Measurements from ENCODE around the gene FNDC8.
"Not testable (repeated sequence)": the region's sequence is repeated elsewhere in the genome, so short reads cannot be mapped to it uniquely, and the experiment has no call there.

FNDC8 gene

DNA sequence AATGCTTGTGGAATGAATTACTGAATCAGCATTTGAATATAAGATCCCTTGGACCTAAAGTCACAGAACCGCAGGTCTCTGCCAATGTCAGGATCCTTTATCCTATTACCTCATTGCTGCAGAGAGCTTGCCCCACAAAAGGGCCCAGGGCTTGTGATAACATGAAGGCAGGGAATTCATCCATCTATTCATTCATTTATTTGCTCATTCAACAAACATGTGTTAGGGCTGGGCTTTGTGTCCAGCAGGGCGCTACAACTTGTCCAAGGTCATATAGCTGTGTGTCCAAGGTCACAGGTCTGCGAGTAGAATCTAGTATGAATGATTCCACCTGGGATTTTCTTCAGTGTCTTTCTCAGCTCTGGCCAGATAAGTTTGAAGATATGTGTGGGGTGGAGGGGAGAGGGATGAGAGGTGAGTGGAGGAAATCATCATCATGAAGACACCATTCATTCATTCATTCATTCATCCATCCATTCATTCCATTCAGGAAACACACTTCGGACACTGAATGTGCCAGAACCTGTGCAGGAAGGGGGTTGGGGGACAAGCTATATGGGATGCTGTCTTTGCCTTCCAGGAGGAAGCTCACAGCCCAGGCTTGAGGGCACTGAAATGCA lies 24.9 kb downstream of the FNDC8 start:
- DNase-seq = no peak

DNA sequence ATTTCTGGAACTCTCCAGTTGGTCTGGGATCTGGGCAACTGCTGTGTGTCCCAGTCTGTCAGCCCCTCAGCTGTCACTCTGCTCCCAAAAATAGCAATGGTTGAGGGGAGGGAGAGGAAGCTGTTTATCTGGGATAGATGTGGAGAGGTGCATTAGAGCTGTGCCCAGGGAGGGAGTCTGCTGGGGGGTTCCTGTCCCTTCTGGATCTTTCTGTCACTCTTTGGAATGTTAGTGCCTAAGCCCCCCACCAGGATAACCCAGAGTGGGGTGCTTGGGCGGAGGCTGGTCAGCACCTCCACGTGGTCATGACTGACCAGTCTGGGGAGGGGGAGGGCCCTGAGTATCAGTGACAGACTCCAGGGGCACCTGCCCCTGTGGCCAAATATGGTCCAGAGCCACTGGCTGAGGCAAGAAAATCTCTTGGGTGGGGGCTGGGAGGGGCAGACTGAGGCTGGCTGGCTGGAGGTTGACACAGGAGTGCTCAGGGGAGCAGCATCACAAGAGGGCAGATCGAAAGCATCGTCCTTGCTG lies 26.0 kb downstream of the FNDC8 start, which contains the start of gene UNC45B:
Gene UNC45B, plus strand, starts transcription at position 443 of the 531 bp plus-strand sequence. CDS start 447 bp downstream, outside the sequence.
- no peak for DNase-seq

DNA sequence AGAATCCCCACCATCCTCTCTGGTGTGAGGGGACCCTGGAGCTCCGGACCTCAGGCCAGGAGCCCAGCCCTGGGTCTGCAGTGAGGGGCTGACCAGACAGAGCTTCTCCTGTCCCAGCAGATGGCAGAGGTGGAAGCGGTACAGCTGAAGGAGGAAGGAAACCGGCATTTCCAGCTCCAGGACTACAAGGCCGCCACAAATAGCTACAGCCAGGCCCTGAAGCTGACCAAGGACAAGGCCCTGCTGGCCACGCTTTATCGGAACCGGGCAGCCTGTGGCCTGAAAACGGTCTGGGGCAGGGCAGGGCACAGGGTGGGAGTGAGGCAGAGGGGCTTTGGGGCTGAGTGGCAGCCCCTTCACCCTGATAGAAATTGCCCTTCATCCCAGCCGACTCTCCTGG lies 26.7 kb downstream of the FNDC8 start:
- no peak for DNase-seq

DNA sequence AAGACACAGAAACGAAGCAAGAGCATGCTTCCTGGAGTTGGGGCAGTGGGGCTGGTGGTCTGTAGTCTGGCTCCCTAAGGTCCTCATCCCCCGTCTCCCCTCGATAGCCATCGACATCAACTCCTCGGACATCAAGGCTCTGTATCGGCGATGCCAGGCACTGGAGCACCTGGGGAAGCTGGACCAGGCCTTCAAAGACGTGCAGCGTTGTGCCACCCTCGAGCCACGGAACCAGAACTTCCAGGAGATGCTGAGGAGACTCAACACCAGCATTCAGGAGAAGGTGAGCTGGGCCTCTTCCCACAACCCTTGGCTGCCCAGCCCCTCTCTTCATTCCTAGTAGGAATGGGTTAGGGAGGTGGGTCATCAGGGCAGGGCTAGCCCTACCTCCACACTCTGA lies 28.5 kb downstream of the FNDC8 start:
- no peak for DNase-seq

DNA sequence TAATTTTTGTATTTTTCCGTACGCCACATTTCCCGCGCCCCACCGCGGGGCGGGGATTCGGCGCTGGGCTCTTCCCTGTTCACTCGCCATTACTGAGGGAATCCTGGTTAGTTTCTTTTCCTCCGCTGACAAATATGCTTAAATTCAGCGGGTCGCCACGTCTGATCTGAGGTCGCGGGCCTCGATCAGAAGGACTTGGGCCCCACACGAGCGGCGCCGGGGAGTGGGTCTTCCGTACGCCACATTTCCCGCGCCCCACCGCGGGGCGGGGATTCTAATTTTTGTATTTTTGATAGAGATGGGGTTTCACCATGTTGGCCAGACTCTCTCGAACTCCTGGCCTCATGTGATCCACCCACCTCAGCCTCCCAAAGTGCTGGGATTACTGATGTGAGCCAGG lies 29.7 kb downstream of the FNDC8 start:
- not testable (repeated sequence) for DNase-seq

DNA sequence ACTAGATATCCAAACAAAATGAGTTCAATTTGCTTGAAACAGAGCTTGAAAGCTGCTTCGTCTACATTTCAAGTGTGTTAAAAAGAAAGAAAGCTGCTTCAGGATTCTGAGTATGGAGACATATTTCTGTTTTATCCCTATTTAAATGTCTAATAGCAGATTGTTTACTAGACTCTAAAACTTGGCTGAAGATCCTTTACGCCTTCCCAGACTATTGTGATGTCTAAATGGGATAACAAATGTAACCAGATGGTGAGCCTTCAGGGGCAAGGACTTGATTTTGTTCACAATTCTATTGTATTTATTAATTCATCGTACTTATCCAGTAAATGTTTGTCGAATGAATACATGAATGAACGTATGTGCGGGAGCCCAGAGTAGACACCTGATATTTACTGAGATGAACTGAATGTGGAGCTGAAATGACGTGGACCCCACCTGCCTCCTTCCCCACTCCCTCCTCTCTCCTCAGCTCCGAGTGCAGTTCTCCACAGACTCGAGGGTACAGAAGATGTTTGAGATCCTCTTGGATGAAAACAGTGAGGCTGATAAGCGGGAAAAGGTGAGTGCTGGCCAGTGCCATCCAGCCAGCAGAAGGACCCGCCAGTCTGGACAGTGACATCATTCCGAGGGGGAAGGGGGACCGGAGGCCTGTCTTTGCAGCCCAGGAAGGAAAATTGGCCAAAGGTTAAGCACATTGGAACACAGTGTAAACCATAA lies 31.2 kb downstream of the FNDC8 start:
- no peak for DNase-seq

DNA sequence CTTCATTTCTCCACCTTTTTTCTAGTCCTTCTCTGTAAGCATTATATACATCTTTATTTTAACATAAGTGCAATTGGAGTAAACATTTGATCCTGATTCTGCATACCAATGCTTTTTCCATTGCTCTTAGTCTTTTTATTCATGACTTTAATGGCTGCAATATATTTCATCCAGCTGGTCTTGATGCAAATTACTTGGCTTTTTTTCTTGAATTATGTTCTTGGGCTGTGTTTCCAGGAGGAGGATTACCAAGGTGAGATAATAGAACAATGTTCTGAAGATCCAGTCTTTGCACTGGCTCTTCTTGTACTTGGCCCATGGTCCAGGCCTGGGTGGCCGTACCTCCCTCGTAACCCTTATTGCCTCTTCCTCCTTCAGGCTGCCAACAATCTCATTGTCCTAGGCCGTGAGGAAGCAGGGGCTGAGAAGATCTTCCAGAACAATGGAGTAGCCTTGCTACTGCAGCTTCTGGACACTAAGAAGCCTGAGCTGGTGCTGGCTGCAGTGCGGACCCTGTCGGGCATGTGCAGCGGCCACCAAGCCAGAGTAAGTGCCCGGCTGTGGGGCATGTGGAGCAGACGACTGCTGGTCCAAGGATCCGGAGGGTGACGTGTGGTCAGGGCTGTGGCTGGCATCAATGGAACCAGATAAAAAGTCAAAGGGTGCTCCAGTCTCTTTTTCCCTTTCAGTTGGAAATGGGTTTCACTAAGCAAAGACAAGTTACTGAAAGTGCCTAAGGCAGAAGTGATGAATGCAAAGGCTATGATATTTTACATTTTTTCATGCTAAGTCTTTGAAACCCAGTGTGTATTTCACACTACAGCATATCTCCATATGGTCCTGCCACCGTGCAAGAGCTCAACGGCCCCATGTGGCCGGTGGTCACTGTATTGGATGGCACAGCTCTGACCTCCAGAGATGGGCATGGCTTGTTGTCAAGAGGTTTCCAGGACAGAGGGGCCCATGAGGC lies 33.1 kb downstream of the FNDC8 start:
- DNase-seq = no peak

DNA sequence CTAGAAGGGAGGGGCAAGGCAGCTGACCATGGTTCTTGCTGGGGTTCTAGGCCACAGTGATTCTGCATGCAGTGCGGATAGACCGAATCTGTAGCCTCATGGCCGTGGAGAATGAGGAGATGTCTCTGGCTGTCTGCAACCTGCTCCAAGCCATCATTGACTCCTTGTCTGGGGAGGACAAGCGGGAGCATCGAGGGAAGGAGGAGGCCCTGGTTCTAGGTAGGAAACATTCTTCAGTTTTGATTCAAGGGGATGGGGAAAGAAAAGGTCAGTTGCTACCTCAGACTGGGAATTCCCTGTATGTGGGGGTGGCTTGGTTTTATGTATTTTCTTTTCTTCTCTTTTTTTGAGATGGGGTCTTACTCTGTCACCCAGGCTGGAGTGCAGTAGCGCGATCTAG lies 33.8 kb downstream of the FNDC8 start:
- no peak for DNase-seq

DNA sequence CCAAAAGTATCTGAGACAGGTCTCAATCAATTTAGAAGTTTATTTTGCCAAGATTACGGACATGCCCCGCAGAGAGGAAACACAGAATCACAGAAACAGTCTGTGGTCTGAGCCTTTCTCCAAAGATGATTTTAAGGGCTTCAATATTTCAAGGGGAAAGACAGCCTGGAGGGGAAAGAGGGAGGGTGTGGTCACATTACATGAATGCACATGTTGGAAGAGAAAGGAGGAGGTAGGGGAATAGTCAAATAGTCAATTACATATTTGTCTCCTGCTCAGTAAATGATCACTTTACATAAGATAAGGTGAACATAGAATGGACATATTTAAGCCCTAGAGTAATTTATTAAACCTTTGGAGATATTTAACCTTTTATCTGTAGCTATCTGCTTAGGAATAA lies 38.5 kb downstream of the FNDC8 start:
- DNase-seq = no peak

DNA sequence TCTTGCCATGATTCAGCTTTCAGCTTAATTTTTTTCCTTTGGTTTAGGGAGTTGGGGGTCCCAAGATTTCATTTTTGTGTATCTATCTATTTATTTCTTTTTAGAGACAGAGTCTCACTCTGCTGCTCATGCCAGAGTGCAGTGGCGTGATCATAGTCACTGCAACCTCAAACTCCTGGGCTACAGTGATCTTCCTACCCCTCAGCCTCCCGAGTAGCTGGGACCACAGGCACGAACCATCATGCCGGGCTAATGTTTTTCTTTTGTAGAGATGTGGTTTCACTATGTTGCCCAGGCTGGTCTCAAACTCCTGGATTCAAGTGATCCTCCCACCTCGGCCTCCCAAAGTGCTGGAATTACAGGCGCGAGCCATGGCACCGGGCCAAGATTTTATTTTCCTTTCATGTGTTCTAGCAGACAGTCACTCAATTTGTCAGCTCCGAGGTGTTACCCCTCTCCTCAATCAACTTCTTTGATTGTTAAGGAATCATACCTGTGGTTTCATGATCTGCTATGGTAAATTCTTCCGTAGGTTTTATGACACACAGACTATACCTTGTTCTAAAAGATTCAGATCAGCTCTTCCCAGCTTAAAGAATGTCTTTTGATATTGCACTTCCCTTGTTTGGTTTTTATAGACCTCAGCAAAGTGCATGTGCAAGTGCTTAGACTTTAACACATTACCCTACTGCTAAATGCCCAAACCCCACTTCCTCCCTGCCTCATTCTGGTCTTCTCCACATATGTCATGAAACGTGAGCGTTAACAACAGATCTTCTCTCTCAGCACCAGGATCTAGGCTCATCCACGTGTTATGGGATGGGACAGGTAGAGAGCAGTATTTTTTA lies 39.2 kb downstream of the FNDC8 start:
- DNase-seq = peak; percentile 39

DNA sequence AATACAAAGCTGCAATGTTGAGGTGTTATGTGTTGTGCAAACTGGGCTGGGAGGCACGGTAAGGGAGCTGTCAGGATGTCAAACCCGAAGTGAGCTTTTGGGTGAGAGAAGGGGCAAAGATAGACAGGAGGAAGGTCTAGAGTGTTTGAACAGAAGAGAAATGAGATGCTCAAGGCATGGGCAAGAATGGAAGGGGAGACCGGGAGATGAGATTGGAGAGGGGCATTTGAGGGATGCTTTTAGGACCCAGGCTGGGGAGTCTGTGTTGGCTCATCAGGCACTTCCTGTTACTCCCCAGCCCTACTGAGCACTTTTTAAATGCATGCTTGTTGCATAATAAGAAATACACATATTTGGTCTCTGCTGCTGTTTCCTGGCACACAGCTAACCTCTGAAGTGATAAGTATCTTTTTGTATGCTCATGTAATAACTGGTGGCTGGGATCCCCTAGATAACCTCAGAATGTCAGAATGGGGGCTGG lies 39.9 kb downstream of the FNDC8 start:
- DNase-seq = no peak

DNA sequence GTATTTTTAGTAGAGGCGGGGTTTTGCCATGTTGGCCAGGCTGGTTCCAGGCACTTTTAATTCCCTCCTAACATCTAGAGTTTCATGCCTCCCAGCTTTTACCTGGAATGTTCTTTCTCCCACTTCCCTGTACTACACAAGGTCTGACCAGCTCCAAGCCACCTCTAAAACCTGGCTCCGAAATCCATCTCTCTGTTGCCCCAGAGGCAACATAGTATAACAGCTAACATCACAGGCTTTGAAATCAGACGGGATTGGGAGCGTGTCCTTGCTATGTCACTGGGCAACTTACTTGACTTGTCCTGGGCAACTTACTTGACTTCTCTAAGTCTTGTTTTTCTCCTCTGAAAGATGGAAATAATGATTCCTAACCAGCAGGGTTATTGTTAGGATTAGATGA lies 41.3 kb downstream of the FNDC8 start:
- DNase-seq = no peak

DNA sequence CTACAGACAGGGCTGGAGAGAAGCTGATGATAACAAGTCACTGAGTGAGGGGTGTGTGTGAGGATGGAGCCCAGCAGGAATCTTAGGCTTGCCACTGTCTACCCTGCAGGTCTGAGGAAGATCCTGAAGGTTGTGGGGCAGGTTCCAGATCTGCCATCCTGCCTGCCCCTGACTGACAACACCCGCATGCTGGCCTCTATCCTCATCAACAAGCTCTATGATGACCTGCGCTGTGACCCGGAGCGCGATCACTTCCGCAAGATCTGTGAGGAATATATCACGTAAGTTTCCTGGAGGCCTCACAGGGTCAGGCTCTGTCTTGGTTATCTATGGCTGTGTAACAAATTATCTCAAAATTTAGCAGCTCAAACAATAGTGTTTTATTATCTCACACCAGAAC lies 42.5 kb downstream of the FNDC8 start:
- DNase-seq = no peak

DNA sequence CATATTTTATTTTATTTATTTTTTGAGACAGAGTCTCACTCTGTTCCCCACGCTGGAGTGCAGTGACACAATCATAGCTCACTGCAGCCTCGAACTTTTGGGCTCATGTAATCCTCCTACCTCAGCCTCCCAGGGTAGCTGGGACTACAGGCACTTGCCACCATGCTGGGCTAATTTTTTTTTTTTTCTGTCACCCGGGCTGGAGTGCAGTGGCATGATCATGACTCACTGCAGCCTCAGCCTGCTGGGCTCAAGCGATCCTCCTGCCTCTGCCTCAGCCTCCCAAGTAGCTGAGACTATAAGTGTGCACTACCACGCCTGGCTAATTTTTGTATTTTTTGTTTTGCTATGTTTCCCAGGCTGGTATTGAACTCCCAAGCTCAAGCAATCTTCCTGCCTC lies 43.3 kb downstream of the FNDC8 start:
- no peak for DNase-seq

DNA sequence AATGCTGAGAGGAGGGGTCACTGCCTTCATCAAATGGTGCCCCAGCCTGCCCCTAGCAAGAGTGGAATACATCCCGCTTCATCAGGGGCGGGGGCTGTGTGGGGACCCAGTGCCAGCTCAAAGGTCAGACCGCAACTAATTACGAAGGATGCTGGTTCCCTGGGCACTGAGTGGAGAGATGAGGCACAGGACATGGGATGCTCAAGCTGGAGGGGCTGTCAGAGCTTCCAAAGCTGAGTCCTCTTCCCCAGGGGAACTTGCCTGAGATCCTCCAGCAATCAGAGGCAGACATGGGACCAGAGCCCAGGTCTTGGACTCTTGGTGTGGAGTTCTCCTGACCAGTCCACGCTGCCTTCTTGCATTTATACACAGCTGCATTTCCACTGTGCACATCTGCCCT lies 45.1 kb downstream of the FNDC8 start:
- DNase-seq = no peak

DNA sequence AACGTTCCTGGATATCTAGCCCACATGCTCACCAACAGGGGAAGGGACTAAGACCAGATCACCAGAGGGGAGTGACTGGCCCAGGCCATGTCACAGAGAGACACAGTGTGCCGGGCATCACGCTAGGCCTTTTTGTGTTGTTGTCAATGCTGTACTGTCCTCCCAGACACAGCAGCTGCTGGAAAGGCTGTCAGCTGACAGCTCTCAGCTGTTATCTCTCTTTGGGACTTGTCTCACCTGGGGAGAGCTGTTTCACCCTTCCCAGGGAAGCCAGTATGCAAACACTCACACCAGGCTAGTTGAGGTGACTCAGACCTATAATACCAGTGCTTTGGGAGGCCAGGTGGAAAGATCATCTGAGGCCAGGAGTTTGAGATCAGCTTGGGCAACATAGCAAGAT lies 45.6 kb downstream of the FNDC8 start:
- DNase-seq = no peak

DNA sequence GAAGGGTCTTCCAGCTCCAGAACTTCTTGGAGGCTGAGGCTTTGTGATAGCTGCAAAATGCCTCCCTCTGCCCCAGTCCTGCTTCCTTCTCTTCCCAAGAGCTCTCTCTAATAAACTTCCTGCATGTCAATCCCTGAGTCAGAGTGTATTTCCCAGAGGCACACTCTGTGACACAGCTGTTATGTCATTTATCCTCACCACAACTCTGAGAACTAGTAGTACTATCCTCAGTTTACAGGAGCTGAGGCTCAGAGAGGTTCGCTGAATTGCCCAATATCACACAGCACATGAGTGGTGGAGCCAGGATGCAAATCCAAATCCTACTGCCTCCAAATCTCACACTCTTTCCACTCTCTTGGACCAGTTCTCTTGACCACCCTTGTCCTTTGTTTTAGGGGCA lies 46.3 kb downstream of the FNDC8 start:
- DNase-seq = no peak

DNA sequence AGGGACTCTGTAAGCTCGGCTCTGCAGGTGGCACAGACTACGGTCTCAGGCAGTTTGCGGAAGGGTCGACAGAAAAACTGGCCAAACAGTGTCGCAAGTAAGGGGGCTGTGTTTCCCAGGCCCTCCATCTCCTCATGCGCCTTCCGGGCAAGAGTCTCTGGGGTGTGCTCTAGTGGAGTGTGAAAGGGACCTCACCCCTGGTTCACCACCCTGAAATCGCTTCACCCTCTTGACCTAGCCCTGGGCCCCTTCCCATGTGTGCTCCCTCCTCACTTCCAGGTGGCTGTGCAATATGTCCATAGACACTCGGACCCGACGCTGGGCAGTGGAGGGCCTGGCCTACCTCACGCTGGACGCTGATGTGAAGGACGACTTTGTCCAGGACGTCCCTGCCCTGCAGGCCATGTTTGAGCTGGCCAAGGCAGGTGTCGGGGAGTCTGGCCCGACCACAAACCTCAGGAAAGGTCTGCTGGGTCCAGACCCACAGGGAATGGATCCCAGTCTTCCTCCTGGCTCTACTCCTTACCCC lies 48.5 kb downstream of the FNDC8 start:
- DNase-seq = no peak

DNA sequence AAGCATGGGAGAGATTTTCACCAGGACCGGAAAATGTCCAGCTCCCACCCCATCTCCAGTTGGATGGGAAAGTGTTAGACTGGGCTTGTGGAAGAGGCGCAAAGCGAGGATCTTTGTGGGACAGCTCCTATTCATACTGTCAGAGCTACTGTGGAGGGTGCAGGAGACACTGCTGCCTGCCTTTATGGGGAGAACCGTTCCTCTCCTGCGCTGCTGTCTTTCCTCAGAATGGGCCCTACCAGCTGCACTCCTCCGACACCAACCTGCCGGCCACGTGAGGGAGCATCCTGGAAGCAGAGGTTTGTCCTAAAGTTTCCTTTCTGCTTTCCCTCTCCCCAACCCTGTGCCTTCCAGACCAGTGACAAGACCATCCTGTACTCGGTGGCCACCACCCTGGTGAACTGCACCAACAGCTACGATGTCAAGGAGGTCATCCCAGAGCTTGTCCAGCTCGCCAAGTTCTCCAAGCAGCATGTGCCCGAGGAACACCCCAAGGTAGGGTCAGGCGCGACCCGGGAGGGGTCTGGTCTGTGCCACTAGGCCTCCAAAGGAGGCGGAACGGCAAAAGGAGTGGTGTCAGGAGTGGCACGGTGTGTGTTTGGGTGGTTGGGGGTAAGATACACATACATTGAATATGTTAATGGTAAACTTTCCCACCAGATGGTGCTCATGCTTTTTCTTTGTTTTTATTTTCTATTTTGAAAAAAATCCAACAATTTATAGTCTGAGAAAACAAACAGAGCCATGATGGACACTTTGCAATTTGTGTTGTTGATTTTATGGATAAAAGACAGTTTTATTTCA lies 49.8 kb downstream of the FNDC8 start:
- no peak for DNase-seq

DNA sequence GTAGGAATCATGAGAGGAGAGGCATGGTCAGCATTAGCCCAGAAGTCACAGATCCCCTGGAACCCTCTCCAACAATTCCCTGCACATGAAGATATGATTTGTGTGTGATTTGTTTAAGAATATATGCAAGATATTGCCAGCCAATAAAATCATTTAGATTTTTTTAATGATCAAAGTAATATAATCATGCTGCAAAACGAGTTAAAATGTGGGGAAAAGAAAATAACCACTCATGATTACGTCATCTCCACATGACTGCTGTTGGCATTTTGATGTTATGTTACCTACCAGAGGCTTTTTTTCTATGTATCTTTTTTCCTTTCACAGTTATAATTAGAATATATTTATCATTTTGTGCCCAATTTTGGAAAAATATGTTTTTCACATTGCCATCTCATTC lies 50.4 kb downstream of the FNDC8 start:
- no peak for DNase-seq

DNA sequence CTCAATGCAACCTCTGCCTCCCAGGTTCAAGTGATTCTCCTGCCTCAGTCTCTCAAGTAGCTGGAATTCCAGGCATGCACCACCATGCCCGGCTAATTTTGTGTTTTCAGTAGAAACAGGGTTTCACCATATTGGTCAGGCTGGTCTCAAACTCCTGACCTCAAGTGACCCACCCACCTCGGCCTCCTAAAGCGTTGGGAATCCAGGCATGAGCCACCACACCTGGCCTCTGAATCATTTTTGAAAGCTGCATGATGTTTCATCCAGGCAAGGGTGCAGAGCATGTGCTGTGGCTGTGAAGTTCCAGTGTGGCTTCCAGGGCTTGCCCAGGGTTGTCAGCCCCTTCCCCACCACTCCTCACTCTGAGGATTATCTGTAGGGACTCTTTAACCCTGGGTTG lies 50.9 kb downstream of the FNDC8 start:
- not testable (repeated sequence) for DNase-seq
